ENCODE measurements around the gene COX15. TPM values are rescaled to one million over a fixed set of nuclear protein-coding genes. Genes with fewer than 3 reads are reported as not detected.

The COX15 gene
- total RNA-seq, 2 experiments from 2014 or later = 34.2 to 35.3 TPM

- intact Hi-C loops (cut with micrococcal nuclease) = no loop called here
- POLR2A ChIA-PET = interaction anchor here (1.5 kb wide), 1 partner anchor 34 kb away, joined by 5 read pairs; the partner anchor contains the start of genes COX15 and CUTC
- Mint-ChIP-seq H3K9me3 (peaks cover 11% of the 10 kb centered on the region), H3K36me3 (ENCODE audit: low read depth) (peaks cover 22% of the 10 kb centered on the region), H3K27me3 (no peaks in the 10 kb centered on the region), H3K4me3 (no peak overlapping the region), H3K4me1 (ENCODE audit: low read depth) (peaks cover 7% of the 10 kb centered on the region), H3K27ac (no peak overlapping the region)
- no peak for ATAC-seq
- CTCF ChIA-PET = interaction anchor here (0.7 to 1.1 kb wide), 3 partner anchors 10 to 569 kb away, joined by 3 read pairs; no protein-coding TSS in a partner anchor
- DNase-seq = no peak
- no peak for TF ChIP-seq CTCF (IDR thresholded peaks at IDR 0.05)
Observed at GRCh38 chr10:99765672-99766301, 33.9 kb upstream of the COX15 start.

GRCh38 chr10:99761365-99761764, 29.4 kb upstream of the COX15 start:
- no peak for ATAC-seq
- no peak overlapping the region for H3K27ac Mint-ChIP-seq

GRCh38 chr10:99760321-99760720, 28.4 kb upstream of the COX15 start:
- no peak for ATAC-seq
- TF ChIP-seq CTCF (IDR thresholded peaks at IDR 0.05) = no peak
- CTCF ChIA-PET = no interaction called here

More at GRCh38 chr10:99761365-99761764, 29.4 kb upstream of the COX15 start:
- POLR2A ChIA-PET = no interaction called here
- TF ChIP-seq CTCF (IDR thresholded peaks at IDR 0.05) = no peak
- no peak for DNase-seq
- Mint-ChIP-seq H3K4me1 (ENCODE audit: low read depth) (peaks cover 7% of the 10 kb centered on the region), H3K36me3 (ENCODE audit: low read depth) (peaks cover 57% of the 10 kb centered on the region), H3K4me3 (no peak overlapping the region), H3K9me3 (peaks cover 11% of the 10 kb centered on the region), H3K27me3 (no peaks in the 10 kb centered on the region)
- CTCF ChIA-PET = no interaction called here
- intact Hi-C loops (cut with micrococcal nuclease) = no loop called here

GRCh38 chr10:99758211-99758891, 26.4 kb upstream of the COX15 start:
- no peak for DNase-seq
- H3K27me3 Mint-ChIP-seq = no peaks in the 10 kb centered on the region
- no peak overlapping the region for H3K4me3 Mint-ChIP-seq
- ChIA-PET CTCF (interaction anchor here (0.9 kb wide), 1 partner anchor 10 kb away, joined by 3 read pairs; no protein-coding TSS in a partner anchor), POLR2A (no interaction called here)
- no peak overlapping the region for H3K27ac Mint-ChIP-seq
- peaks cover 76% of the 10 kb centered on the region for H3K36me3 Mint-ChIP-seq (ENCODE audit: low read depth)
- no peaks in the 10 kb centered on the region for H3K4me1 Mint-ChIP-seq (ENCODE audit: low read depth)
- TF ChIP-seq CTCF (IDR thresholded peaks at IDR 0.05) = no peak
- no peak for ATAC-seq
- H3K9me3 Mint-ChIP-seq = peaks cover 7% of the 10 kb centered on the region
- intact Hi-C loops (cut with micrococcal nuclease) = no loop called here

More at GRCh38 chr10:99760321-99760720, 28.4 kb upstream of the COX15 start:
- peaks cover 67% of the 10 kb centered on the region for H3K36me3 Mint-ChIP-seq (ENCODE audit: low read depth)
- intact Hi-C loops (cut with micrococcal nuclease) = no loop called here
- no peaks in the 10 kb centered on the region for H3K27me3 Mint-ChIP-seq
- DNase-seq = no peak
- H3K9me3 Mint-ChIP-seq = peaks cover 11% of the 10 kb centered on the region
- POLR2A ChIA-PET = no interaction called here
- no peak overlapping the region for H3K4me3 Mint-ChIP-seq
- no peaks in the 10 kb centered on the region for H3K4me1 Mint-ChIP-seq (ENCODE audit: low read depth)
- no peak overlapping the region for H3K27ac Mint-ChIP-seq

DNA sequence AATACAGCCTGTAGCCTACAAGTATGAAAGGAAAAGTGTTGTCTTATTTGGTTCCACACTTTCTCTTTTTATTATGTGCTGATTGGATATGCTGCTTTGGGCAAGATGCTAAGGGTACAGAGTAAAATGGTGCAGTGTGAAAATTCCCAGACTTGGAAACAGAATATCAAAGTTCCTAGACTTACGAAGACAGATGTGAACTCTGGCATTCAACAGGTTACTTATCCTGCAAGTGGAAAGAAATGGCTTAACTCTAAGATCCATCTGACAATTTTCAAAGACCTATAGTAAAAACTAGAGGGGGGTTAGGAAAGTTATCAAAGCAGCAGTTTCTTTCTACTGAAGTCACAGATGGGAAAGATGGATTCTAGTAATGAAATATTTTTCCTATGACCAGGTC, 24.2 kb upstream of the COX15 start:
- intact Hi-C loops (cut with micrococcal nuclease) = no loop called here
- TF ChIP-seq CTCF (IDR thresholded peaks at IDR 0.05) = no peak
- H3K4me1 Mint-ChIP-seq (ENCODE audit: low read depth) = no peaks in the 10 kb centered on the region
- H3K27ac Mint-ChIP-seq = no peak overlapping the region
- no peak for DNase-seq
- CTCF ChIA-PET = interaction anchor here (1.0 kb wide), 1 partner anchor 9 kb away, joined by 3 read pairs; no protein-coding TSS in a partner anchor
- H3K4me3 Mint-ChIP-seq = no peak overlapping the region
- no peaks in the 10 kb centered on the region for H3K27me3 Mint-ChIP-seq
- no peaks in the 10 kb centered on the region for H3K9me3 Mint-ChIP-seq
- H3K36me3 Mint-ChIP-seq (ENCODE audit: low read depth) = peaks cover 69% of the 10 kb centered on the region
- POLR2A ChIA-PET = no interaction called here
- ATAC-seq = no peak

All from activated CD8-positive, alpha-beta T cell treated with anti-CD3 and anti-CD28 coated beads for 36 hours (primary cell).